Esophagus (tissue), 2 donors: ENCODE data around the gene HNRNPF. TPM values are rescaled to one million over a fixed set of nuclear protein-coding genes. Genes with fewer than 3 reads are reported as not detected.

Experiments
- H3K27ac ChIP-seq, 2 donors: one replicate each; pipeline ENCODE4 v1.5.1; 2013; ENCODE audit warnings: low read depth in 2 of 2, mild to moderate bottlenecking in 2 of 2, inconsistent platforms in 1 of 2, low read length in 1 of 2, moderate library complexity in 1 of 2
- H3K27me3 ChIP-seq, 2 donors: one replicate each; pipeline ENCODE4 v1.6.1; 2013; ENCODE audit warnings: low read length in 2 of 2, control low read depth in 1 of 2, mild to moderate bottlenecking in 1 of 2; ENCODE audit not compliant: insufficient read depth in 2 of 2, control insufficient read depth in 1 of 2
- H3K36me3 ChIP-seq, 2 donors: one replicate each; pipeline ENCODE4 v1.6.1; 2013; ENCODE audit warnings: low read length in 1 of 2; ENCODE audit not compliant: control insufficient read depth in 2 of 2, insufficient read depth in 2 of 2
- H3K4me1 ChIP-seq, 2 donors: one replicate each; pipeline ENCODE4 v1.6.1; 2013; ENCODE audit warnings: low read length in 1 of 2; ENCODE audit not compliant: control insufficient read depth in 2 of 2, insufficient read depth in 2 of 2
- H3K4me3 ChIP-seq, 2 donors: one replicate each; pipeline ENCODE4 v1.5.1; 2013; ENCODE audit warnings: low read length in 2 of 2, mild to moderate bottlenecking in 2 of 2, low read depth in 1 of 2, moderate library complexity in 1 of 2
- H3K9me3 ChIP-seq, 2 donors: one replicate each; pipeline ENCODE4 v1.6.1; 2013; ENCODE audit warnings: mild to moderate bottlenecking in 2 of 2, low read depth in 1 of 2, low read length in 1 of 2, moderate library complexity in 1 of 2; ENCODE audit not compliant: control insufficient read depth in 2 of 2, insufficient read depth in 1 of 2
- WGBS, 2 donors: extraction: QIAGEN DNeasy Blood & Tissue Kit; methylation state at CpG; one replicate each; pipeline ENCODE4 v1.1.7; 2013; 5-methylcytosine and 5-hydroxymethylcytosine counted together
- polyA plus RNA-seq, 2 donors: library from polyadenylated mRNA; stranded (reverse); fragments of 200-250 nt; gene quantifications; one replicate each; pipeline ENCODE4 v1.2.3, GENCODE V29; 2013
- donor health status: healthy with polysubstance abuse.
- donor health status: Bipolar disorder and iron deficiency.

HNRNPF gene
- polyA plus RNA-seq, 2 donors = 59.1 to 128 TPM

DNA sequence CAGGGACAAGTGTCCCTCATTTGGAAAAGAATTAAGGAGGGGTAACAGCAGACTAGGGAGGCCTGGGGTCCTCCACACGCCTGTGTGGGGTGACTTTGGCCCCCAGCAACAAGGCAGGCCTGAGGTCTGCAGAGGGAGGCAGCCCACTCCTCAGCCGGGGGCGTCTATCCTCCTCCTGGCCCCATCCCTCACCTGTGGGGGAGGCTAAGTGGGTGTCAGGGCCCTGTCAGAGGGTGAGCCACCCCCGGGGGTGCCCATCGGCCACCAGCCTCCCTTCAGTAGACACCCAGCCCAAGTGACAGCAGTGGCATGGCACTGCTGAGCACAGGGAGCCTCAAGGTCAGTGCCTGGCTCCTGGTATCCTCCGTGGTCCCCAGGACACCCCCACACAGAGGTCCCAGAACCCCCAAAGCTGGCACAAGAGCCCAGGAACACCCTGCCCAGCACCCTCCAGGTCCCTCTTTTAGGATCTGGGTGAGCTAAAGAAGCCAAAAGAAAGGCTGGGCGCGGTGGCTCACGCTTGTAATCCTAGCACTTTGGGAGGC is 38.2 kb downstream of the HNRNPF start:
- H3K36me3 ChIP-seq = no peaks in the 10 kb centered on the region
- H3K4me3 ChIP-seq = no peak overlapping the region
- no peaks in the 10 kb centered on the region for H3K9me3 ChIP-seq
- no peaks in the 10 kb centered on the region for H3K27me3 ChIP-seq
- no peaks in the 10 kb centered on the region for H3K4me1 ChIP-seq
- no peak overlapping the region for H3K27ac ChIP-seq
- WGBS, 2 donors = 85 to 87% methylated on average over 9 of the region's 9 CpGs

- Histone ChIP-seq H3K27me3 (no peaks in the 10 kb centered on the region), H3K4me3 (no peak overlapping the region), H3K27ac (no peak overlapping the region), H3K4me1 (no peaks in the 10 kb centered on the region), H3K36me3 (no peaks in the 10 kb centered on the region), H3K9me3 (no peaks in the 10 kb centered on the region)
- 93 to 98% methylated on average over 4 of the region's 4 CpGs for WGBS, 2 donors
Measured at GRCh38 chr10:43369921-43370320, 39.1 kb downstream of the HNRNPF start.

GRCh38 chr10:43365001-43365400 is 44.0 kb downstream of the HNRNPF start:
- no peak overlapping the region for H3K27ac ChIP-seq
- no peak overlapping the region for H3K4me3 ChIP-seq
- no peaks in the 10 kb centered on the region for H3K27me3 ChIP-seq
- WGBS, 2 donors = 74 to 77% methylated on average over 3 of the region's 3 CpGs
- peaks cover 0 to 5% of the 10 kb centered on the region in 2 donors for H3K4me1 ChIP-seq
- H3K36me3 ChIP-seq = no peaks in the 10 kb centered on the region
- no peaks in the 10 kb centered on the region for H3K9me3 ChIP-seq

GRCh38 chr10:43362191-43362839 is 46.7 kb downstream of the HNRNPF start:
- Histone ChIP-seq H3K27ac (peak overlapping the region; percentile 55 to 78), H3K9me3 (no peaks in the 10 kb centered on the region), H3K36me3 (no peaks in the 10 kb centered on the region), H3K27me3 (no peaks in the 10 kb centered on the region), H3K4me1 (peaks cover 0 to 5% of the 10 kb centered on the region in 2 donors), H3K4me3 (peak overlapping the region; percentile 51 to 60)
- WGBS, 2 donors = 3 to 6% methylated on average over 48 of the region's 48 CpGs

GRCh38 chr10:43361547-43362190 is 47.3 kb downstream of the HNRNPF start:
- Histone ChIP-seq H3K27ac (peak overlapping the region; percentile 32 to 78), H3K9me3 (no peaks in the 10 kb centered on the region), H3K4me3 (peak overlapping the region; percentile 51 to 60), H3K4me1 (peaks cover 0 to 5% of the 10 kb centered on the region in 2 donors), H3K27me3 (no peaks in the 10 kb centered on the region), H3K36me3 (no peaks in the 10 kb centered on the region)
- WGBS, 2 donors = 18 to 23% methylated on average over 21 of the region's 21 CpGs

GRCh38 chr10:43360086-43360485 is 48.9 kb downstream of the HNRNPF start:
- no peaks in the 10 kb centered on the region for H3K9me3 ChIP-seq
- no peak overlapping the region for H3K4me3 ChIP-seq
- H3K36me3 ChIP-seq = no peaks in the 10 kb centered on the region
- peaks cover 3 to 5% of the 10 kb centered on the region in 2 donors for H3K4me1 ChIP-seq
- H3K27me3 ChIP-seq = no peaks in the 10 kb centered on the region
- no peak overlapping the region for H3K27ac ChIP-seq
- WGBS, 2 donors = 68 to 74% methylated on average over 6 of the region's 6 CpGs

- Histone ChIP-seq H3K9me3 (no peaks in the 10 kb centered on the region), H3K36me3 (no peaks in the 10 kb centered on the region), H3K27ac (peak overlapping the region in 1 of 2 donors; percentile 2), H3K4me1 (peaks cover 0 to 3% of the 10 kb centered on the region in 2 donors), H3K4me3 (no peak overlapping the region), H3K27me3 (no peaks in the 10 kb centered on the region)
- 33 to 45% methylated on average over 4 of the region's 4 CpGs for WGBS, 2 donors
Measured at GRCh38 chr10:43355749-43356371, 53.1 kb downstream of the HNRNPF start.

DNA sequence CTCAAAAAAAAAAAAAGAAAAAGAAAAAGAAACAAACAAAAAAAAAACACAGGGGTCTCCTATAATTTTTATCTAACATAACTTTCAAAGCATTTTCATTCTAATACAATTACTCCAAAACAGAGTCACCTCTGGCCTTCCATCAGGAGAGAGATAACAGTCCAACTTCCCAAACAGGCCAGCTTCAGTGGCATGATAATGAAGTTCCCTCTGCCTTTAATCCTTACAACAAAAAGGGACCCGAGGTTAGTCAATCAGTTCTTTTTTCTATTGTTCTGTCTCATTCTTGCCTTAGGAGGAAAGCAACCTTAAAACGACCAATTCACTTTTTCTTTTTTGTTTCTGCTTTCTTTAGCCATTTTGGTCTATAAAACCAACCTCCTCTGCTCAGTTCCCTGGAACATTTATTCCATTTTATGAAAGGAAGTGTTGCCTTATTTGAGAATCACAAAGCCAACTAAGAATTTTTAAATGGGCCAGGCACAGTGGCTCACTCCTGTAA is 54.1 kb downstream of the HNRNPF start:
- H3K4me3 ChIP-seq = no peak overlapping the region
- no peak overlapping the region for H3K27ac ChIP-seq
- peaks cover 0 to 3% of the 10 kb centered on the region in 2 donors for H3K27me3 ChIP-seq
- WGBS, 2 donors = 12 to 20% methylated on average over 2 of the region's 2 CpGs
- no peaks in the 10 kb centered on the region for H3K36me3 ChIP-seq
- peaks cover 0 to 3% of the 10 kb centered on the region in 2 donors for H3K4me1 ChIP-seq
- no peaks in the 10 kb centered on the region for H3K9me3 ChIP-seq

GRCh38 chr10:43354330-43354635 is 54.7 kb downstream of the HNRNPF start:
- no peaks in the 10 kb centered on the region for H3K36me3 ChIP-seq
- H3K4me3 ChIP-seq = no peak overlapping the region
- peaks cover 0 to 3% of the 10 kb centered on the region in 2 donors for H3K27me3 ChIP-seq
- 64 to 71% methylated on average over 2 of the region's 2 CpGs for WGBS, 2 donors
- H3K27ac ChIP-seq = no peak overlapping the region
- no peaks in the 10 kb centered on the region for H3K9me3 ChIP-seq
- H3K4me1 ChIP-seq = peaks cover 0 to 3% of the 10 kb centered on the region in 2 donors
